Stomach (tissue), 9 donors: Measurements from ENCODE around the gene PPP1CC. TPM values are rescaled to one million over a fixed set of nuclear protein-coding genes. Genes with fewer than 3 reads are reported as not detected.

ENCODE experiments used
- DNase-seq, 2 donors: peaks; one replicate each; pipeline versions ENCODE4 v3.0.0 to v3.0.0-alpha.2; 2013 to 2019
- H3K27ac ChIP-seq, 5 donors: fragments of 200-600 bp in 4 of 5; sonication (generic) in 4 of 5; one replicate each; pipeline ENCODE4 v1.5.1; 2013 to 2019; ENCODE audit warnings: mild to moderate bottlenecking in 1 of 5, moderate library complexity in 1 of 5
- H3K27me3 ChIP-seq, 3 donors: fragments of 200-600 bp; sonication (generic); one replicate each; pipeline ENCODE4 v1.5.1; 2017 to 2019; ENCODE audit warnings: mixed run types in 1 of 3
- H3K36me3 ChIP-seq, 4 donors: fragments of 200-600 bp; sonication (generic); 1 replicate in 3 of 4; 2 replicates in 1 of 4; pipeline ENCODE4 v1.5.1; 2016 to 2019
- H3K4me1 ChIP-seq, 4 donors: fragments of 200-600 bp; sonication (generic); one replicate each; pipeline ENCODE4 v1.5.1; 2016 to 2019
- H3K4me3 ChIP-seq, 4 donors: fragments of 200-600 bp; sonication (generic) in 3 of 4; one replicate each; pipeline ENCODE4 v1.5.1; 2016 to 2019; ENCODE audit warnings: mild to moderate bottlenecking in 1 of 4
- H3K9me3 ChIP-seq, 4 donors: fragments of 200-600 bp; sonication (generic); one replicate each; pipeline ENCODE4 v1.5.1; 2016 to 2019
- CTCF ChIP-seq, 7 experiments: fragments of 450-650 bp in 4 of 7; fragments of 200-600 bp in 3 of 7; sonication (generic) in 3 of 7; IDR thresholded peaks; one replicate each; pipeline ENCODE4 v1.5.1; 2016 to 2019; ENCODE audit warnings: antibody characterized with exemption in 7 of 7, control low read depth in 2 of 7, mild to moderate bottlenecking in 1 of 7
- EP300 ChIP-seq: sonication (generic); formaldehyde crosslinking; IDR thresholded peaks from one replicate; pipeline ENCODE4 v1.6.1; 2017; ENCODE audit warnings: antibody characterized with exemption
- POLR2A ChIP-seq, 4 donors: fragments of 450-650 bp; IDR thresholded peaks; one replicate each; pipeline ENCODE4 v1.6.1; 2016; ENCODE audit warnings: antibody characterized with exemption in 4 of 4, control low read depth in 2 of 4, mild to moderate bottlenecking in 1 of 4, moderate library complexity in 1 of 4
- POLR2AphosphoS5 ChIP-seq, 3 donors: sonication (generic); formaldehyde crosslinking; IDR thresholded peaks; one replicate each; pipeline ENCODE4 v1.6.1; 2016; ENCODE audit warnings: antibody characterized with exemption in 3 of 3
- whole genome bisulfite sequencing, 5 donors: extraction: QIAGEN DNeasy Blood & Tissue Kit in 3 of 5; methylation state at CpG; one replicate each; pipeline versions ENCODE4 v1.1.5 to v1.1.7; 2013 to 2018; 5-methylcytosine and 5-hydroxymethylcytosine counted together
- intact Hi-C: fragments of 100-400 bp; cut with DNase I; formaldehyde crosslinking; loops from one replicate; pipeline ENCODE4 v1.15.1; 2023; ENCODE audit warnings: low total_unique reads
- polyA plus RNA-seq, 3 donors: library from polyadenylated mRNA; stranded (reverse); fragments of 200-250 nt; gene quantifications; one replicate each; pipeline ENCODE4 v1.2.3, GENCODE V29; 2013
- total RNA-seq, 5 donors: library from RNA; depleted of rRNA; stranded (reverse); fragments of >200 nt; gene quantifications; one replicate each; pipeline versions ENCODE4 v1.1.0 to v1.2.3, GENCODE V29; 2014 to 2016
- donor health status: healthy with polysubstance abuse.
- donor health status: Bipolar disorder and iron deficiency.
- donor health status: healthy.

PPP1CC gene
- total and polyA plus RNA-seq, 8 donors: 44.9 to 205 (median 90.2) TPM

- Histone ChIP-seq H3K36me3 (peaks cover 0 to 35% (median 5%) of the 10 kb centered on the region in 4 donors), H3K27me3 (no peaks in the 10 kb centered on the region), H3K4me3 (no peak overlapping the region), H3K4me1 (peaks cover 0 to 7% (median 0%) of the 10 kb centered on the region in 4 donors), H3K27ac (no peak overlapping the region), H3K9me3 (peaks cover 0 to 5% (median 0%) of the 10 kb centered on the region in 4 donors)
- no peak for TF ChIP-seq POLR2AphosphoS5 (IDR thresholded peaks at IDR 0.05)
- TF ChIP-seq EP300: no peak
- TF ChIP-seq CTCF (IDR thresholded peaks at IDR 0.05): no peak
- no peak for TF ChIP-seq POLR2A (IDR thresholded peaks at IDR 0.05)
- 64 to 72% (median 71%) methylated on average over 5 of the region's 5 CpGs for WGBS, 5 donors
- DNase-seq: peak in 1 of 2 donors; percentile 24
- intact Hi-C loops: no loop called here
Observed at GRCh38 chr12:110677206-110677911, 65.3 kb downstream of the PPP1CC start.

- Histone ChIP-seq H3K36me3 (peaks cover 0 to 25% (median 0%) of the 10 kb centered on the region in 4 donors), H3K9me3 (peaks cover 0 to 5% (median 0%) of the 10 kb centered on the region in 4 donors), H3K27me3 (no peaks in the 10 kb centered on the region), H3K4me3 (no peak overlapping the region), H3K4me1 (peaks cover 0 to 7% (median 0%) of the 10 kb centered on the region in 4 donors), H3K27ac (no peak overlapping the region)
- no peak for DNase-seq
- intact Hi-C loops: no loop called here
- TF ChIP-seq CTCF (IDR thresholded peaks at IDR 0.05): no peak
- no peak for TF ChIP-seq POLR2AphosphoS5 (IDR thresholded peaks at IDR 0.05)
- no peak for TF ChIP-seq EP300
- no peak for TF ChIP-seq POLR2A (IDR thresholded peaks at IDR 0.05)
- WGBS, 5 donors: 83 to 91% (median 86%) methylated on average over 4 of the region's 4 CpGs
Observed at GRCh38 chr12:110676171-110676570, 66.5 kb downstream of the PPP1CC start.

GRCh38 chr12:110670161-110670701 is 72.5 kb downstream of the PPP1CC start:
- H3K4me1 ChIP-seq: no peaks in the 10 kb centered on the region
- no peak overlapping the region for H3K4me3 ChIP-seq
- intact Hi-C loops: no loop called here
- no peak for DNase-seq
- peaks cover 3 to 22% (median 6%) of the 10 kb centered on the region in 4 donors for H3K9me3 ChIP-seq
- peaks cover 0 to 29% (median 3%) of the 10 kb centered on the region in 4 donors for H3K36me3 ChIP-seq
- WGBS, 5 donors: 45 to 61% (median 55%) methylated on average over 4 of the region's 4 CpGs
- H3K27me3 ChIP-seq: no peaks in the 10 kb centered on the region
- H3K27ac ChIP-seq: no peak overlapping the region
- TF ChIP-seq POLR2AphosphoS5 (IDR thresholded peaks at IDR 0.05): no peak
- TF ChIP-seq CTCF (IDR thresholded peaks at IDR 0.05): no peak
- TF ChIP-seq EP300: no peak
- no peak for TF ChIP-seq POLR2A (IDR thresholded peaks at IDR 0.05)

Other genes with a start within 250 kb of the PPP1CC start
- 100 to 1,000 TPM in 3 of 5 donors, 10 to 100 TPM in 1, 1 to 10 TPM in 1; 7.8 to 192 (median 101) TPM for gene VPS29, start 240.8 kb downstream of the PPP1CC start, total RNA-seq
- 100 to 1,000 TPM; 160 to 185 (median 167) TPM for gene VPS29, start 240.8 kb downstream of the PPP1CC start, polyA plus RNA-seq
- gene RAD9B, start 240.6 kb downstream of the PPP1CC start, total RNA-seq: under 1 TPM in 2 of 5 donors, not detected in 3; 0.58 to 0.73 TPM
- gene RAD9B, start 240.6 kb downstream of the PPP1CC start, polyA plus RNA-seq: under 1 TPM; 0.23 to 0.31 (median 0.25) TPM
- gene PPTC7, start 159.6 kb downstream of the PPP1CC start, total RNA-seq: 10 to 100 TPM; 14.6 to 46.4 (median 31.0) TPM
- gene PPTC7, start 159.6 kb downstream of the PPP1CC start, polyA plus RNA-seq: 10 to 100 TPM in 1 of 3 donors, 1 to 10 TPM in 2; 8.2 to 10.7 (median 8.3) TPM
- gene TCTN1, start 128.8 kb downstream of the PPP1CC start, total RNA-seq: 10 to 100 TPM in 4 of 5 donors, 1 to 10 TPM in 1; 5.3 to 60.0 (median 17.1) TPM
- gene TCTN1, start 128.8 kb downstream of the PPP1CC start, polyA plus RNA-seq: 10 to 100 TPM in 2 of 3 donors, 1 to 10 TPM in 1; 8.2 to 19.7 (median 10.1) TPM
- gene HVCN1, start 53.8 kb downstream of the PPP1CC start, total RNA-seq: 1 to 10 TPM in 3 of 5 donors, not detected in 2; 1.3 to 7.0 (median 5.1) TPM
- 1 to 10 TPM; 3.7 to 5.5 (median 4.4) TPM for gene HVCN1, start 53.8 kb downstream of the PPP1CC start, polyA plus RNA-seq
- gene CCDC63, start 104.1 kb upstream of the PPP1CC start, total RNA-seq: not detected
- gene CCDC63, start 104.1 kb upstream of the PPP1CC start, polyA plus RNA-seq: not detected
- 1 to 10 TPM in 1 of 5 donors, not detected in 4; 1.1 TPM for gene MYL2, start 177.7 kb upstream of the PPP1CC start, total RNA-seq
- gene MYL2, start 177.7 kb upstream of the PPP1CC start, polyA plus RNA-seq: 10 to 100 TPM in 1 of 3 donors, 1 to 10 TPM in 2; 2.2 to 38.0 (median 8.0) TPM